GM18520 (cell line): ENCODE measurements around the gene PURB.
"Not testable (repeated sequence)": the region's sequence is repeated elsewhere in the genome, so short reads cannot be mapped to it uniquely, and the experiment has no call there.

ENCODE experiments used
- ATAC-seq: cut with Tn5 transposase; IDR thresholded peaks from one replicate; pipeline ENCODE4 v1.9.1; 2021; ENCODE audit not compliant: unreplicated experiment

Gene PURB

GRCh38 chr7:44854644-44855364 lies 30.5 kb downstream of the PURB start:
- ATAC-seq: no peak

GRCh38 chr7:44853391-44853790 lies 31.9 kb downstream of the PURB start:
- ATAC-seq: no peak

- ATAC-seq: no peak
Observed at GRCh38 chr7:44852590-44852989, 32.7 kb downstream of the PURB start.

- no peak for ATAC-seq
Observed at GRCh38 chr7:44849885-44850544, 35.3 kb downstream of the PURB start.

- no peak for ATAC-seq
Observed at GRCh38 chr7:44849259-44849884, 36.0 kb downstream of the PURB start.

- ATAC-seq: peak; percentile 77
Observed at GRCh38 chr7:44847920-44848634, 37.3 kb downstream of the PURB start, which contains the start of gene H2AZ2. H2AZ2 (minus strand) TSS chr7:44848087; CDS start chr7:44847971, 116 bp downstream.

GRCh38 chr7:44847509-44847919 lies 37.8 kb downstream of the PURB start:
- ATAC-seq: peak; percentile 47

GRCh38 chr7:44846816-44847508 lies 38.4 kb downstream of the PURB start:
- ATAC-seq: no peak

GRCh38 chr7:44846390-44846789 lies 38.9 kb downstream of the PURB start:
- not testable (repeated sequence) for ATAC-seq

GRCh38 chr7:44845451-44845850 lies 39.9 kb downstream of the PURB start:
- no peak for ATAC-seq

GRCh38 chr7:44843440-44843839 lies 41.9 kb downstream of the PURB start:
- not testable (repeated sequence) for ATAC-seq

- not testable (repeated sequence) for ATAC-seq
Observed at GRCh38 chr7:44842675-44843074, 42.7 kb downstream of the PURB start.

GRCh38 chr7:44838751-44839150 lies 46.6 kb downstream of the PURB start:
- no peak for ATAC-seq

GRCh38 chr7:44827567-44827966 lies 57.8 kb downstream of the PURB start:
- no peak for ATAC-seq
